ENCODE data around the gene GC. TPM values are rescaled to one million over a fixed set of nuclear protein-coding genes. Genes with fewer than 3 reads are reported as not detected.

The GC gene
- polyA plus RNA-seq, 3 donors from 2014 or later: not detected

DNA sequence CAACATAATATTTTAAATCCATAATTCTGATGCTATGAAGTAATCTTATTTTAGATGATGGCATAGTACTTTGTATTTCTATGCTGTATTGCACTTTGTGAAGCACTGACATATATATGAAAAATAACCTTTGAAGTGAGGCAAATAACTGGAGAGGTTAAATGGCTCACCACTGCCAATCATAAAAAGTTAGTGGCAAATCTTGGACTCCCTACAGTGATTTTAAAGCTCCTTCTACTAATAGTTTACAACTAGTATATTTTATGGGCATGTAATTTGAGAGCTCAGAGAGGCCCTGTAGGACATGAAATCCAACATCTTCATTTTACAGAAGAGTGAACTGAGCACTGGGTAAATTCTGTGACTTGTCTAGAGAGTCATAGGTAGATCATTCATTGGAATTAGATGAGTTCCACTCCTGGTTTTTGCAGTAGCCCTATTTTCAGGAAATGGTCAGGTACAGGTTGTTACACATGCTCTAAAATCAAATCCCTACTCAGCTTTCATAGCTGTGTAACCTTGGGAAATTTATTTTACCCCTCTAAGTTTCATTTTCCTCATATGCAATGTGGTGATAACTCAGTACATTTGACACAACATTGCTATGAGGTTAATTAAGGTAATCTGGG, 804 bp upstream of the GC start:
- peaks cover 0 to 2% (median 0%) of the 10 kb centered on the region in 6 donors for H3K9me3 Mint-ChIP-seq
- no peak for DNase-seq
- H3K27ac Mint-ChIP-seq: no peak overlapping the region
- H3K4me1 Mint-ChIP-seq: no peaks in the 10 kb centered on the region
- H3K27me3 Mint-ChIP-seq (ENCODE audit: low read depth in 3 of 3): no peaks in the 10 kb centered on the region
- H3K36me3 Mint-ChIP-seq: no peaks in the 10 kb centered on the region
- no peak overlapping the region for H3K4me3 Mint-ChIP-seq

DNA sequence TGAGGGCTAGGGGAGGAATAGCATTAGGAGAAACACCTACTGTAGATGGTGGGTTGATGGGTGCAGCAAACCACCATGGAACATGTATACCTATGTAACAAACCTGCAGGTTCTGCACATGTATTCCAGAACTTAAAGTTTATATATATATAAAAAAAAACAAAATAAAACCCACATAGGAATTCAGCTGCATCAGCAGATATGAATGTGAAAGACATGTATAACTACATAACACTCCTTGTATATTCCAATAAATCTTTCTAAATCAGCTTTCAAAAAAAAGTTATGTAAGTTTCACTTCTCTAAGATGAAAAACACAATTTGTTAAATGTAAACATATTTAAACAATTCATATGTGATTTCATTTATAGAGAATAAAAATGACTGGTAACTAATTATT, 6.0 kb downstream of the GC start:
- Mint-ChIP-seq H3K4me3 (no peak overlapping the region), H3K27ac (no peak overlapping the region), H3K4me1 (no peaks in the 10 kb centered on the region), H3K27me3 (ENCODE audit: low read depth in 3 of 3) (peaks cover 0 to 9% (median 3%) of the 10 kb centered on the region in 3 donors), H3K9me3 (peaks cover 0 to 4% (median 0%) of the 10 kb centered on the region in 6 donors), H3K36me3 (no peaks in the 10 kb centered on the region)
- DNase-seq: no peak

DNA sequence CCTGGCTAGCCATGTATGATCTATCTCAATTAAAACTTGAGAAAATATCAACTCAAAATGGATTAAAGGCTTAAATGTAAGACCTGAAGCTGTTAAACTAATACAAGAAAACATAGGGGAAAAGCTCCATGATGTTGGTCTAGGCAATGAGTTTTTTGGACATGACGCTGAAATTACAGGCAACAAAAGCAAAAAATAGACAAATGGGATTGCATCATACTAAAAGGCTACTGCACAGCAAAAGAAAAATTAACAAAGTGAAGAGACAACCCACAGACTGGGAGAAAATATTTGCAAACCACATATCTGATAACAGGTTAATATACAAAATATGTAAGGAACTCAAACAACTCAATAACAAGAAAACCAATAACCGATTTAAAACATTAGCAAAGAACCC, 8.4 kb downstream of the GC start:
- Mint-ChIP-seq H3K4me3 (no peak overlapping the region), H3K4me1 (no peaks in the 10 kb centered on the region), H3K27ac (no peak overlapping the region), H3K9me3 (peaks cover 0 to 4% (median 0%) of the 10 kb centered on the region in 6 donors), H3K36me3 (no peaks in the 10 kb centered on the region), H3K27me3 (ENCODE audit: low read depth in 3 of 3) (peaks cover 0 to 9% (median 3%) of the 10 kb centered on the region in 3 donors)
- DNase-seq: no peak

DNA sequence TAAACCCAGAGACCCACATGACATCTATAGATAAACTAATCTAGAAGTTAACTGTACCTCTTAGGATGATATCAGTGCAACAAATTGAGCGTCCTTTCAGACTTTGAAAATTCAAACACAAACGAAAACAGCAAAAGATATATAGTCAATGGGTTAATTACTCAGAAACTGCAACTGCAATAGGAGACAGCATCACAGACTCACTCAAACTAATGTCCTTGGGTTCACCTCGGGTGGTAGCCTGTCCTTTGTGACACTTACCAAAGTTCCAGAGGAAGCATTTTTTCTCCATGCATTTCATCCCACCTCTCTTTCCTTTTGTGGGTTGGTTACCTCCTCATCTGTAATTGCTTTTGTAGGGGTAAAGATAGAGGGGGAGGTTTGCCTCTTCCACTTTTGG, 9.7 kb downstream of the GC start:
- H3K27ac Mint-ChIP-seq: no peak overlapping the region
- H3K9me3 Mint-ChIP-seq: peaks cover 0 to 4% (median 0%) of the 10 kb centered on the region in 6 donors
- H3K4me1 Mint-ChIP-seq: no peaks in the 10 kb centered on the region
- H3K27me3 Mint-ChIP-seq (ENCODE audit: low read depth in 3 of 3): peaks cover 2 to 7% (median 3%) of the 10 kb centered on the region in 3 donors
- no peak for DNase-seq
- H3K4me3 Mint-ChIP-seq: no peak overlapping the region
- no peaks in the 10 kb centered on the region for H3K36me3 Mint-ChIP-seq

DNA sequence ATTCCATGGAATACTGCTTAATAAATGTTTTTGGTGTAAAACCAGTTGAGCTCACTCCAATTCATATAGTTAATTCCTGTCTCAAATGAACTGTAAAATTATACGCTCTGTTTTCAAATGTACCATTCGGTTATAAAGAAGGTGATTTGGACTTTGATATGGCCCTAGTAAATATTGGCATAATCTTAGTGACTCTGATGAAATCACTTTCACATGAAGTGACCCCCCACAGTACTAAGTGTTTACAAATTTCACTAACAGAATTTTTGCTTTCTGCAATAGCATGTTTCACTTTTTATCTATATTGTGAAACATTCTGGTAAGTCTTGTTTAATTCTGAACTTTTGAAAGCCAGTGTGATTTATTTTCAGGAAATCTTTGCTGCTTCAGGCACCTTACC, 10.9 kb downstream of the GC start:
- no peak for DNase-seq
- peaks cover 0 to 2% of the 10 kb centered on the region in 2 donors for H3K4me1 Mint-ChIP-seq
- H3K27me3 Mint-ChIP-seq (ENCODE audit: low read depth in 3 of 3): peaks cover 2 to 7% (median 3%) of the 10 kb centered on the region in 3 donors
- peaks cover 0 to 4% (median 0%) of the 10 kb centered on the region in 6 donors for H3K9me3 Mint-ChIP-seq
- H3K4me3 Mint-ChIP-seq: no peak overlapping the region
- no peak overlapping the region for H3K27ac Mint-ChIP-seq
- H3K36me3 Mint-ChIP-seq: no peaks in the 10 kb centered on the region

DNA sequence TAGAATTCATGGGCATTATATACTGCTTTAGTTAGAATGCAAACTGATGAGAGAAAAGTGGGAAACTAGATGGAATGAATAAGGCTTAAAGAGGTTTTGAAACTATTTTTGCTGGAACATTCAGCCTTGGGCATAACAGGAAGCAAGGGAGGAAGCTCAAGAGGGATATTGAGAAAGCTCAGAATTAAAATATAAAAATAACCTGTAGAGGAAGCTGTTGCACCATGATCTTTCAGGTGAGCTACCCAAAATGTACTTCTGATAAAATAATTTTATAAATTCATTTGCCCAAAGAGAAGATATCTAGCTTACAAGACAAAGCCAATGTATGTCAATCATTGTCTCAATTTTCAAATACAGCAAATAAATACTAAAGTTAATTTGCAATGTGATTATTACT, 11.3 kb downstream of the GC start:
- Mint-ChIP-seq H3K9me3 (peaks cover 0 to 4% (median 0%) of the 10 kb centered on the region in 6 donors), H3K36me3 (no peaks in the 10 kb centered on the region), H3K27me3 (ENCODE audit: low read depth in 3 of 3) (peaks cover 2 to 7% (median 3%) of the 10 kb centered on the region in 3 donors), H3K27ac (no peak overlapping the region), H3K4me1 (peaks cover 0 to 6% of the 10 kb centered on the region in 2 donors), H3K4me3 (no peak overlapping the region)
- no peak for DNase-seq

DNA sequence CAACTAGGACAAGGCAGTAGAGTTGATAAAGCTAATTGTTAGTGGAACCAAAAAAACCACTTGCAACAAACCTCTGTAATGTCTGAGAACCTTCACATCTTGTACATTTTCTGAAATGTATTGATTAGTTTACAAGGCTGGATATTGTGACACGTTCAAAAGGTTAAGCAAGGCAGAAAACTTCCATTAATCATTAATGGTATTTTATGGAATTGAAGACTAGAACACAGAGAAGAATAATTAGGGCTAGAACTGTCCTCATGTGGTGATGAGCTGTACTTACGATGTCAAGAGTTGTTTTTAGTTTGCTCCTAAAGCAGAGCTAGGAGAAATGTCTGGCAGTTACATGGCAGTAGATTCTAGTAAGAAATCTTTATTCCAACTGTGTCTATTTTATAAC, 12.3 kb downstream of the GC start:
- Mint-ChIP-seq H3K36me3 (no peaks in the 10 kb centered on the region), H3K4me1 (peaks cover 0 to 6% of the 10 kb centered on the region in 2 donors), H3K27ac (no peak overlapping the region), H3K27me3 (ENCODE audit: low read depth in 3 of 3) (peaks cover 2 to 7% (median 3%) of the 10 kb centered on the region in 3 donors), H3K4me3 (no peak overlapping the region), H3K9me3 (peaks cover 0 to 4% (median 0%) of the 10 kb centered on the region in 6 donors)
- DNase-seq: no peak

DNA sequence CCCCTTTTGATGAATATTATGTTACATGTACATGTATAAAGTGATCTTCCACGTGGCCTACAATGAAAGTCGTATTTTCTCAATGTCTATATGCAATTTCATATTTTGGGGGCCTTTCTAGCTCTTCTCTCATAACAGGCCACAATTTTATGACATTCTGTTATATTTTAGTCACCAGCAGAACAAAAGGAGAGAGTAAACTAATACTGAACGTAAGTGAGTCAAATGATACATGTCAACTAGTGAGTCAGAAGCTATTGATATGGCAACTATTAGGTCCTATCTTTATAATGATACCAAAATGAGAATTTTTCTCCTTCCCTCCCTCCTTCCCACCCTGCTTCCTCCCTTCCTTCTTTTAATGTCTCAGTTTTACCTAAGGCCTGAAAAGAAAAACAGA, 14.4 kb downstream of the GC start:
- Mint-ChIP-seq H3K9me3 (no peaks in the 10 kb centered on the region), H3K4me3 (no peak overlapping the region), H3K36me3 (no peaks in the 10 kb centered on the region), H3K27me3 (ENCODE audit: low read depth in 3 of 3) (peaks cover 0 to 2% (median 0%) of the 10 kb centered on the region in 3 donors), H3K27ac (no peak overlapping the region), H3K4me1 (peaks cover 0 to 6% of the 10 kb centered on the region in 2 donors)
- no peak for DNase-seq

DNA sequence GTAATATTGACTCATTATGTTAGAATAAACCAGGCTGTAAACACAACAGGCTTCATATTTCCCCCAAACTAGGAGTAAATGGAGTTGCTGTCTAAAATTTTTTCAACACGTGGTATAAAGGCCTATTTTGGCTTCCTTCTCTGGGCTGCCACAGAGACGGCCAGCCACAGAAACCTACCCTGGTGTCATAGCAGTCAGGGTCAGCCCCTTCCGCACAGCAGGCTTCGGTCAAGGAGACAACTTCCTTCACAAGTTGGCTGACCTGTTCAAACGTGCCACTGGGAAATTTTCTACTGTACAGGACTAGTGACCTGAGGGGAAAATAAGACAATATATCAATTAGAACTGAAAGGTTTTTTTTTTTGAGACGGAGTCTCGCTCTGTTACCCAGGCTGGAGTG, 15.8 kb downstream of the GC start:
- Mint-ChIP-seq H3K27ac (no peak overlapping the region), H3K36me3 (no peaks in the 10 kb centered on the region), H3K4me3 (no peak overlapping the region), H3K4me1 (peaks cover 0 to 6% of the 10 kb centered on the region in 2 donors), H3K27me3 (ENCODE audit: low read depth in 3 of 3) (peaks cover 0 to 2% (median 0%) of the 10 kb centered on the region in 3 donors), H3K9me3 (no peaks in the 10 kb centered on the region)
- DNase-seq: no peak

DNA sequence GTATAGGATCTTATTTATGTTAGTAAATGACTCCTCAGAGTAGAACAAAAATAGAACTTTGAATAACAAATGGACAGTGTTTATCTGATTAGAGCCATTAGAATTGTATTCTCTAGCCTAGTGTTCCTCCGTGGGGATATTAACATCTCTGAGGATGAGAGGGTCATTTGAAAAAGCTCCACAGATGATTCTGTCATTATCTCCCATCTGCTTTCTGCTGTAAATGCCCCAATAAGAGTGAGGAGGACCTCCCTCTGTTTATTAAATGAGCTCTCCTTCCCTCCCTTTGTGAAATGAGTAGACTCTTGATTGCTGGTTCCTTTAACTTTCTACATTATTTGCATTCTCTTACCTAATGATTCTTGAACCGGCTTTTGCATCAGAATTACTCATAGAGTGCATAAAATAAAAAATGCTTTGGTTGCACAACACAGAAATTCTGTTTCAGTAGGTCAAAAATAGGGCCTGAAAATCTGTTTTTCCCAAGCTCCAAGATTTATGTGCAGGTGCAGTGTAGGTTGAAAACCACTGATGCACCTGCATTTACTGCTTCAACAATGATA, 18.0 kb downstream of the GC start:
- H3K27me3 Mint-ChIP-seq (ENCODE audit: low read depth in 3 of 3): peaks cover 0 to 2% (median 2%) of the 10 kb centered on the region in 3 donors

DNA sequence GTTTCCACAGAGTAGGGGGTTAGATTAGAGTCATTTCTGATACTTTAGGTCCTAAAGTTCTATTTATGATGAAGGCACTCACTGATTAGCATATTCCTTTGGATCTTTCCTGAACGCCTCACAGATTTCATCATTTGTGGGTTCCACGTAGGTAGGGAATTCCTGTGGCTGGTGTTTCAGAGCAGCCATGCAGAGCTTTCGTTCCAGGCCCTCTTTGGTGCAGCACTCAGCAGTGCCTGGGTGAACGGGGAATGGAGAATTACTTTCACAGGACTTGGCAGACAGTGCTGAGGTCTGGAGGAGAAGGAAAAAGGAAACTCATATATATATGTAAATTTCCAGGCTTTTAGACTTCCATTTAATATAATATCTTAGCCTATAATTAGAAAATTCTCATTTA, 18.5 kb downstream of the GC start:
- H3K27ac Mint-ChIP-seq: no peak overlapping the region
- H3K27me3 Mint-ChIP-seq (ENCODE audit: low read depth in 3 of 3): peaks cover 2 to 4% (median 3%) of the 10 kb centered on the region in 3 donors
- DNase-seq: no peak
- no peaks in the 10 kb centered on the region for H3K36me3 Mint-ChIP-seq
- peaks cover 0 to under 1% (median 0%) of the 10 kb centered on the region in 6 donors for H3K9me3 Mint-ChIP-seq
- no peak overlapping the region for H3K4me3 Mint-ChIP-seq
- peaks cover 0 to 6% of the 10 kb centered on the region in 2 donors for H3K4me1 Mint-ChIP-seq

More for the DNA sequence above, 18.0 kb downstream of the GC start:
- H3K27ac Mint-ChIP-seq: no peak overlapping the region
- H3K36me3 Mint-ChIP-seq: no peaks in the 10 kb centered on the region
- DNase-seq: no peak
- no peaks in the 10 kb centered on the region for H3K9me3 Mint-ChIP-seq
- H3K4me1 Mint-ChIP-seq: peaks cover 0 to 6% of the 10 kb centered on the region in 2 donors
- no peak overlapping the region for H3K4me3 Mint-ChIP-seq

DNA sequence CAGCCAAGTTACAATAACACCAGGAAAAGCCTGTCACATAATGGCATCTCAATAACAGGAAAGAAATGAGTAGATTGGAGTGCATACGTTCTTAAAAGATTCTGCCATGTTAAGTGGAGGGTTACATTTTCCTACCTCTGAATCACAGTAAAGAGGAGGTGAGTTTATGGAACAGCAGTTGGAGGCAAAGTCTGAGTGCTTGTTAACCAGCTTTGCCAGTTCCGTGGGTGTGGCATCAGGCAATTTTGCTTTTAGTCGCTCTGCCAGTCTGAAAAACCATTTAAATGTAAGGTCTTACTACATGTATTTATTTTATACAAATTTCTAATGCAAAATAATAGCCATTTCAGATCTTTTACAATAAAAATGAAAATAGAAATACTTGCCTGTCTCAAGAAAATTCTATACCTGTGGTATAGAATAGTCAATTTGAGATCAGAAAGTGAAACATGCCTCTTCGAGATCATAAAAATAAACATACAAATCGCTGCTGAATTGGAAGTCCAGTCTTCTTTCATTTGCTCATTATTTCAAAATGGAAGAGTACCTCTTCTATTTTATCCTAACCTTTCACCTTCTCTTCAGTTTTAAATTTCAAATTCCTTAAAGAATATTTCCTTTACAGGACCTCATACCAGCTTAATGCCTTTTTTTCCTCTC, 31.4 kb downstream of the GC start:
- H3K9me3 Mint-ChIP-seq: no peaks in the 10 kb centered on the region
- DNase-seq: no peak
- no peak overlapping the region for H3K4me3 Mint-ChIP-seq
- H3K4me1 Mint-ChIP-seq: no peaks in the 10 kb centered on the region
- H3K27me3 Mint-ChIP-seq (ENCODE audit: low read depth in 3 of 3): peaks cover 0 to 7% (median 0%) of the 10 kb centered on the region in 3 donors
- no peak overlapping the region for H3K27ac Mint-ChIP-seq
- no peaks in the 10 kb centered on the region for H3K36me3 Mint-ChIP-seq

DNA sequence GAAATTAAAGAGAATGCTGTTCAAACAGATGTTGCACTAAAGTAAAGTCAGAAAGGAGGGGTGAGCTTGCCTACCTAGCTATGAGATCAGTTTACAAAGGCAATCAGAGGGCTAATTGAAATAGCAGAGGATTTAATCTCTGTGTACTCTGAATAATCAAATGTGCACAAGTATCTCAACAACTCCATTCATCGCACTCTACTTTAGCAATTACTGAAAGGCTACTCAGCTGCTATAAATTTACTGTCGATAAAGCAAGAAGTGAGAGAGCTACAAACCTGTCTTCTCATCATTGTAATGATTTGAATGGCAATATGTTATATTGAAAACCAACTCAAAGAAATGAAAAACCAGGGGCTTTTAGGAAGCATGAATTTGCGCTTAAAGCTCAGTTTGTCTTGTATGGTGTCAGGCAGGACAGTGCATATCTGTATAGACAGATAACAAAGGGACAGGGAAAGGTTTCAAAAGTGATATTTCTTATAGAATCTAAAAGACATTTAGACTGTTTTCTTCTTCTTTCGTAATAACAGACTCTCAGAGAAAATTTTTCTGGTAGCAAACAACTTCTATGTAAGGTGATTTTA, 34.8 kb downstream of the GC start:
- no peak overlapping the region for H3K4me3 Mint-ChIP-seq
- peaks cover 0 to 1% (median 0%) of the 10 kb centered on the region in 6 donors for H3K9me3 Mint-ChIP-seq
- no peak for DNase-seq
- no peaks in the 10 kb centered on the region for H3K4me1 Mint-ChIP-seq
- H3K27ac Mint-ChIP-seq: no peak overlapping the region
- no peaks in the 10 kb centered on the region for H3K36me3 Mint-ChIP-seq
- H3K27me3 Mint-ChIP-seq (ENCODE audit: low read depth in 3 of 3): peaks cover 0 to 7% (median 0%) of the 10 kb centered on the region in 3 donors

DNA sequence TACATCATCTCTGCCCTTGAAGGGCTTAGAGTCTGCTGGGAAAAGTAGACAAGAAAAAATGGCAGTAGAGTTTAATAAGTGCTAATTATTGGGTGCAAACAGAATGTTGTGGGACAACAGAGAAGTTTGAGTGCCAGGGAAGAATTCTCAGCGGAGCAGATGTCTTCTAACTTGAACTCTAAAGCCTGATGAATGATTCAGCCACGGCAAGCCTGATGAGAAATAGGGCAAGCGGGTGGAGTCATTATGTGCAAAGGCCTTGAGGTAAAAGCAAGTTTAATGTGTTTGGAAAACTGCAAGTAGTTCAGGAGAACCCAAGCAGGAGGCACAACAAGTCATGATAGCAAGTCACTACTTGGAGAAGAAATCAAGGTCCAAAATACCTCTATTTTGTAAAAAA, 37.5 kb downstream of the GC start:
- peaks cover 0 to 5% (median 0%) of the 10 kb centered on the region in 6 donors for H3K9me3 Mint-ChIP-seq

More for the DNA sequence above, 37.5 kb downstream of the GC start:
- peaks cover 0 to 3% (median 0%) of the 10 kb centered on the region in 3 donors for H3K27me3 Mint-ChIP-seq (ENCODE audit: low read depth in 3 of 3)
- no peak for DNase-seq
- H3K36me3 Mint-ChIP-seq: no peaks in the 10 kb centered on the region
- H3K27ac Mint-ChIP-seq: no peak overlapping the region
- H3K4me3 Mint-ChIP-seq: no peak overlapping the region
- no peaks in the 10 kb centered on the region for H3K4me1 Mint-ChIP-seq

Measured in immature natural killer cell (primary cell).